CD4-positive, alpha-beta T cell treated with Interleukin-1 beta for 1 hour (primary cell): ENCODE measurements around the gene TMEM150B.
A peak's percentile ranks its signal among the peaks of the same experiment; 100 is the strongest.
"Not testable (repeated sequence)": the region's sequence is repeated elsewhere in the genome, so short reads cannot be mapped to it uniquely, and the experiment has no call there.

ENCODE experiments used
- DNase-seq, 2 donors: peaks; one replicate each; pipeline ENCODE4 v3.0.0-alpha.2; 2020 to 2022

The TMEM150B gene

DNA sequence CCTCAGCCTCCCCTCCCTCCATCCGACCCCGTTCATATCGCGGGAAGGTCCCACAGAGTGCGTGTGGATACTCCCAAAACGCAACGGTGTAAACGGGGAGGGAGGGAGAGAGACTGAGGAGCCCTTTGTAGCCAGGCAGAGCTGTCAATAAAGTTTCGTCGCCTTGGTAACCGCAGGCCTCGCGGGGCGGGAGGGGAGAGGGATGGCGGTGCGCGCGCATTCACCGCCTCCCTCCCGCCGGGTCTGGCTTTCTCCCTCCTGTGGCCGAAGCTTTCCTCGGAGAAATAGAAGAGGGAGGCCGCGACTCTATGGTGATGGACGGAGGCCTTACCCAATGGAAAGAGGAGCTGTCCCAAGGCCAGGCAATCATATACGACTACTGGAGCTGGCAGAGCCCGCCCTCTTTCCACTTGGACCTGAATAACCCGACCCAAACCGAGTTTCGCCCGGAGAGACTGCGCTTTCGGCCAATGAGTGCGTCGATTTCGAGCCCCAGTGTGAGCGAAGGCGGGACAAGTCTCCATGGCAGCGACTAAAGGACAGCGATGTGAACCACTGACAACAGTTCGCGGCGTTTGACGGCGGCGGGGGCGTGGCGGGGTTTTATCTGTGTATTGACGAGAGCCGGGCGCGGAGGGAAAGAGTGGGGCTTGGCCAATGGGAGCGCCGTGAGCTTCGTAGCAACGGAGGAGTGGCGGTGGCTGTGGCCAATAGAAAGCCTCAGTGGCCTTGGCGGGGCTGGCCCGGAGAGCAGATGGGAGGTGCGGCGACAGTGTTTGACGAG is 14.2 kb upstream of the TMEM150B start, which contains the start of gene KMT5C:
Gene KMT5C, plus strand, starts transcription at position 772 of the 784 bp plus-strand sequence. CDS start 2,061 bp downstream, outside the sequence.
- DNase-seq, result peak; percentile 100

- DNase-seq, result no peak
Observed at GRCh38 chr19:55336101-55336500, 11.0 kb upstream of the TMEM150B start.

GRCh38 chr19:55333870-55334269 is 8.7 kb upstream of the TMEM150B start:
- no peak for DNase-seq

DNA sequence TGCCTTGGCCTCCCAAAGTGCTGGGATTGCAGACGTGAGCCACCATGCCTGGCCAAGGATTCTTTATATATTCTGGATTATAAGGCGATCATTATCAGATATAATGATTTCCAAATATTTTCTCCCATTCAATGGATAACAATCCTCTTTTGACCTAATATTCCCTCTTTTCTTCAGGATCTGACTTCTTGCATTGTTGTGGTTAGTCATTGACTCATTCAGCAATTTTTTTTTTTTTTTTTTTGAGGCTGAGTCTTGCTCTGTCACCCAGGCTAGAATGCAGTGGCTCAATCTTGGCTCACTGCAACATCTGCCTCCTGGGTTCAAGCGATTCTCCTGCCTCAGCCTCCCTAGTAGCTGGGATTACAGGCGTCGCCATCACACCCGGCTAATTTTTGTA is 4.7 kb upstream of the TMEM150B start:
- DNase-seq, result not testable (repeated sequence)

GRCh38 chr19:55328774-55329318 is 3.7 kb upstream of the TMEM150B start:
- DNase-seq, result peak in 1 of 2 donors; percentile 25

GRCh38 chr19:55324662-55325061 is 479 bp downstream of the TMEM150B start:
- no peak for DNase-seq

DNA sequence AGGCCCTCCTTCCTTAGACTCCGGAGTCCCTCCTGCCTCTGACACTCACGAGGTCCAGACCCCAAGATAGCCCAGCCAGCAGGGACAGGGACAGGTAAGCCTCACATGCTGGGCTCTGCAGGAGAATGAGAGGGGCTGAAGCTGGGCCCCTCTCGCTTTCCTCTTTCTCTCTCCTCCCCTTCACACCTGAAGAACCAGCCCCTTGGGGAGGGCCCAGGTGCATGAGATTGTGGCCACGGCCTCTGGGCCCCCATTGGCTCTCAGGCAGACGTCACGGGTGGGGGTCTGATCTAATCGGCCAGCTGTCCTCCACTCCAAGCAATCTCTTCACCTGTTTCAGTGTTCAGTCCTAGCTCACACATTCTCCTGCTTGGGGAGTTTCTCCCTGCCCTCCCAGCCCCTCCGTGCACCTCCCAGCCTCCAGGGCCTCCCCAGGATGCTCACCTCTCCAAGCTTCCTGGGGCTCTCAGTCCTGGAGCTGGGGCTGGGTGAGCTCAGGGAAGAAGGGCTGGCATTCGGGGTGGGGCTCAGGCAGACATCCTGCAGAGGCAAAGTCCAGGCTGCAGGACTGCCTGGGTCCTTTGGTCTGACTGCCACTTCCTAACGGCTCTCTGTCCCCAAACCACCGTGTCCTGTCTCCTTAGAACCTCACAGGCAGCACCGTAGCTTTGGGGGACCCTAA is 2.8 kb downstream of the TMEM150B start:
- DNase-seq, result no peak

- no peak for DNase-seq
Observed at GRCh38 chr19:55321466-55322137, 3.5 kb downstream of the TMEM150B start.

DNA sequence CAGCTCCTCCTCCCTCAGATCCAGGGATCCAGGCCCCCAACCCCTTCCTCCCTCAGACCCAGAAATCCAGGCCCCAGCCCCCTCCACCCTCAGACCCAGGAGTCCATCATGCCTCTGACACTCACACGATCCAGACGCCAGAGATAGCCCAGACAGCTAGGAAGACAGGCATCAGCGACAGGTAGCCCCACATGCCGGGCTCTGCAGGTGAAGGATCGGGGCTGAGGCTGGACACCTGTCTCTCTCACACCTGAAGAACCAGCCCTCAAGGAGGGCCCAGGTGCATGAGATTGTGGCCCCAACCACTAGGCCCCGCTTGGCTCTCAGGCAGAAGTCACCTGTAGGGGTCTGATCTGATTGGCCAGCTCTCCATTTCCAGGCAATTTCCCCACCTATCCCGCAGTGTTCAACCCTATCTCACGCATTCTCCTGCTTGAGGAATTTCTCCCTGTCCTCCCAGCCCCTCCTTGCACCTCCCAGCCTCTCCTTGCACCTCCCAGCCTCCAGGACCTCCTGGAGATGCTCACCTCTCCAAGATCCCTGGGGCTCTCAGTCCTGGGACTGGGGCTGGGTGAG is 4.2 kb downstream of the TMEM150B start:
- DNase-seq, result no peak

DNA sequence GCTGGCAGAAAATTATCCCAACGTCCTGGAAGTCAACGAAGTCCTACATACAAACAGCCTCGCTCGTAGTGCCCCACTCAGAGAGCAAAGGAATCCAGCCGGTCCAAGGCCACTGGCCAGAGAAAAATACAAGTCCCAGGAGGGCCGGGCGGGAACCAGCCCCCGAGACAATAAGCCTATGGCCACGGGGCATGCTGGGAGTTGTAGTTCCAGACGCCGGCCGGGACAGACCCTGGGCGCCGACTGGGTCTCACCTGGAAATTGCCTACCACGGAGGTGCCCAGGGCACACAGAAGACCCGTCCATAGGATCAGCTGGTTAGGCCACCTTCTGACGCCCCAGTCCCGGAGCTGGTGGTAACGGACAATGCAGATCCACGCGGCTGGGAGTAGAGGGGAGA is 5.4 kb downstream of the TMEM150B start:
- no peak for DNase-seq

- no peak for DNase-seq
Observed at GRCh38 chr19:55316646-55317045, 8.5 kb downstream of the TMEM150B start.

DNA sequence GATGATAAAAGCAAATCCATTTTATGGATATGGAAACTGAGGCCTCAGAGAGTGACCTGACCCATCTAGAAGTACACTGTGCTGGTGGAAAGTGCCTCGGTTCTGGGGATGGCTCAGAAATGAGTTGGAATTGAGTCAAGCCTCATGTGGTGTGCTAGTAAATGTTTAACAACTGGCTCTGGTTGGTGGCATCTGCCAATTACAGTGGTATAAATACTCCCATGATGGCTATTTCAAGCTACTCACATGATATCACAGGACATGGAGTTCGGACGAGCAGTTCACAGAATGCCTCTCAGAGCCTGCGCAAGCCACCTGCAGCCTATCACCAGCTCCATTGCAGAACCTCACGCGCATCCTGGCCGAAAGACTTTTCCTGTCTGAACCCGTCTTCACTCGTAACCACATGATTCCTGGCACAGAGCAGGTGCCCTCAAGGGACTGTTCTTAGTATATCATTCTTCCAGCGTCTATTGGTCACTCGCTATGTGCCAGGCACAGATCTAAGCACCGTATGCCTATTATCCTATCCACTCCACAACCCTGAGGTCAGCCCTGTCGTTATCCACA is 9.1 kb downstream of the TMEM150B start:
- DNase-seq, result no peak

DNA sequence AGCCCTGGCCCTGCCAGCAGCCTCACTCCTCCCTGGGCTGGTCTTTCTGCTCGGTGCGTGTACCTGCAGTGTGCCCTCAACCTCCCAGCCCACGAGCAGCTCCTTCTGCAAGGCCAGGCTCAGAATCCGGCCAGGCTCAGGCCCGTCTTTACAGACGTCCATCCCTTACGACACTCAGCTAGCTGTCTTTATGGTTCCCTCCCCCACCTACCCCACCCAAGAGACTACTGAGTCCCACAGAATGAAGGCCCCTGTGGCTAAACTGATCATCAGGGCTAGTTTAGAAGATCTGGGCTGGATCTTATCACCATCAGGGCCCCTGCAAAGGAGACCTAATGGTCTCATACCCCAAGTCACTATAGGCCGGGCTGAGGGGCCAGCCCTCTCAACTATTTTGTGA is 10.7 kb downstream of the TMEM150B start:
- no peak for DNase-seq

DNA sequence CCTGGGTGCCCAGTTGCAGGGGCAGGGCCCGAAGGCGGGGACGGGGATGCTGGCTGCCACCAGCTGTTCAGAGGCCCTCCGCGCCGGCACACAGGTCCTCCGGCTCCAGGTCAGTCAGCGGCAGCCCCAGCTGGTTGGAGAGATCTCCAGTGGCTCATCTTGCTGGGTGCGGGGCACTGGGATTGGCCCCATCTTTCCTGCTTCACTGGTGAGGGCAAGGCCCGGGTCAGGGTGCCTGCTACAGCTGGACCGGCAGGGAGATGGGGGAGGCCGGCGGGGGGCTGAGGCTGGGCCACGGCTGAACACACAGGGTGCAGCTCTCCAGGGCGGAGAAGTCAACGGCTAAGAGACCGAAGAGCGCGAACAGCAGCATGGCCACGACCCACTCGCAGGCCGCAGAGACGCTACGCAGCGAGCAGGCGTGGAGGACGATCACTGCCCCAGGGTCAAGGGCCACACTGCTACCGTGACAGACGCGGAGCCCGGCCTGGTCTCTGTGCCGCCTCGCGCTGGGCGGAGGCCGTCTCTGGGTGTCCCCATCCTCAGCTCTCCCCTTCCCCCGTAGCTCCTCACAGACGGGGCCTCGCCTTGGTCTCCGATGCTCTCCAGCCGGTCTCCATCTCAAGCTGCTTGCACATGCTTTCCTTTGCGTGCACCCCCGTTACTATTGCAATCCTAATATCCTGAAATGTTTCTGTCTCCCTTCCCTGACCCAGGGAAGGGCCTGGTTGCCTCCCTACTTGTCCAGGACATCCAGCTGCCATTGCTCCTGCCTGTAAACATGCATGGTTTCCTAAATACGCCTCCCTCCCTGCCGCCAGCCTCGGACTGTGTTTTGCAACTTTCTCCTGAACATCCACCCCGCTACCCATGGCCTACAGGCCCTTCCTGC is 12.3 kb downstream of the TMEM150B start:
- DNase-seq, result no peak

- DNase-seq, result no peak
Observed at GRCh38 chr19:55311797-55312196, 13.3 kb downstream of the TMEM150B start.

DNA sequence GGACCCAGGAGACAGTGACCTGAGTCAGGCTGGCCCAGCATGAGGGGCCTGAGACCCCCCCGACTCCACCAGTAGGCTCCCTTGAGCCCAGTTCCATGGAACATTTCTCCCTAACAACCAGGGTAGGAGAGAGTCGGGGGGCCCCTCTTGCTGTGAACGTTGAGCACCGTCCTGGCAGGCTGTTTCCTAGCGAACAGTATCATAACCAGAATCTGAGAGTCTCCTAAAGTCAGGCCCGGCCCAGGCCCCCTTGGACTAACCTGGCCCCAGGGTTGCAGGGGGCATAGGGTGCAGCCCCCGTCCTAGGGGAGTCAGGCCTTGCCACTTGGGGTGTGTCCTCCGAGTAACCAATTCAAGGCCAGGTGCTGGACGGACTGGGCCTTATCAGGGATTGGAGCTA is 13.7 kb downstream of the TMEM150B start:
- DNase-seq, result no peak

DNA sequence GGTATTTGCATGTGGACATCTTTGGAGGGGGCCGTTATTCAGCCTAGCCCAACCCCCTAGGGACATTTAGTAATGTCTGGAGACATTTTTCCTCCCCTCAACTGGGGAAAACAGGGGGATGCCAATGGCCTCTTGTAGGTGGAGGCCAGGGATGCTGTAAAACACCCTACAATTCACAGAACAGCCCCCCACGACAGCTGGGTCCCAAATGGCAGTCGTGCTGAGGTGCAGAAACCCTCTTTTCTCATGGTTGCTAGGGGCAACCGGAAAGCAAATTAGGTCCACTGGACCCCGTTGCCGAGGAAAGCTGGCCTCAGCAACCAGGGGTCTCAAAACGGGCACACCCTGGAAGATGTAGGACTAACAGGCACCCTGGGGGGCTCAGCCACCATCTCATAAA is 14.6 kb downstream of the TMEM150B start:
- no peak for DNase-seq

- no peak for DNase-seq
Observed at GRCh38 chr19:55309448-55309847, 15.7 kb downstream of the TMEM150B start.

- DNase-seq, result no peak
Observed at GRCh38 chr19:55308281-55308680, 16.9 kb downstream of the TMEM150B start.

DNA sequence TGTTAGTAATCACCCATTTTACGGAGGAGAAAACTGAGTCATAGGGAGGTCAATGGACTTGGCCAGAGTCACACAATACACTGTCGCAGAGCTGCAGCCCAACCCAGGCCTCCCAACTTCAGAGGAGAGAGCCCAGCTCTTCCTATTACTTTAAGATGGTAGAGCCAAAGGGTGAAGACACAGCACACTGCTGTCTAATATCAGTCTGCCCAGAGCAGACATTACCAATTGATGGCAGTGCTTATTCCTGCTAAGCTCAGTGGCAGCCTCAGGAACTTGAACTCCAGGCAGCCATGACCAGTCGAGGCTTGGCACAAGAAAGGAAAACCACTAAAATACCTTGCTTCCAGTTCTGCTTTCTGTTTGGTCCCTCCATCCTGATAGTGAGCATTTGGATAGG is 18.4 kb downstream of the TMEM150B start:
- no peak for DNase-seq

DNA sequence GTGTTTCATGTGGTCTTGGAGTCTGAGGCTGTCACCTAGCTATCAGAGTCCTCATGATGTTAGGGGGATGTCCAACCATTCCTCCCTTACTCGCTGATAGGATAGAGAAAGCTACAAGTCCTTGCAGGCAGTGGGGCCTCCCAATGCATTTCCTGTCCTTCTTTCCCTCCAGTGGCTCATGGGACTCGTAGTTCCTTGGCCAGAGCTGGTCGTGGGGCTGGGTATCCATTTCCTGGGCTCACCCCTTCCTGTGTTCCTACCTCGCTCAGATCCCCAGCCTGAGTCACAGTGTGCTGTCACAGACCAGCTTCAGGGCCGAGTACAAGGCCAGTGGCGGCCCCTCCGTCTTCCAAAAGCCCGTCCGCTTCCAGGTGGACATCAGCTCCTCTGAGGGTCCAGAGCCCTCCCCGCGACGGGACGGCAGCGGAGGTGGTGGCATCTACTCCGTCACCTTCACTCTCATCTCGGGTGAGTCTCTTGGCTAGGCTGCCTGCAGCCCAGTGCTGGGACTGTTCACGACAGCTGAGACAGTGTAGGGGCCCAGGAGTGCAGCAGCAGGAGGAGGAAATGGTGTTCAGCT is 19.1 kb downstream of the TMEM150B start:
- DNase-seq, result no peak
